ENCODE results near the gene PTGER3. TPM values are rescaled to one million over a fixed set of nuclear protein-coding genes. Genes with fewer than 3 reads are reported as not detected.
A peak's percentile ranks its signal among the peaks of the same experiment; 100 is the strongest.

PTGER3 gene
- 2.6 TPM for total RNA-seq

DNA sequence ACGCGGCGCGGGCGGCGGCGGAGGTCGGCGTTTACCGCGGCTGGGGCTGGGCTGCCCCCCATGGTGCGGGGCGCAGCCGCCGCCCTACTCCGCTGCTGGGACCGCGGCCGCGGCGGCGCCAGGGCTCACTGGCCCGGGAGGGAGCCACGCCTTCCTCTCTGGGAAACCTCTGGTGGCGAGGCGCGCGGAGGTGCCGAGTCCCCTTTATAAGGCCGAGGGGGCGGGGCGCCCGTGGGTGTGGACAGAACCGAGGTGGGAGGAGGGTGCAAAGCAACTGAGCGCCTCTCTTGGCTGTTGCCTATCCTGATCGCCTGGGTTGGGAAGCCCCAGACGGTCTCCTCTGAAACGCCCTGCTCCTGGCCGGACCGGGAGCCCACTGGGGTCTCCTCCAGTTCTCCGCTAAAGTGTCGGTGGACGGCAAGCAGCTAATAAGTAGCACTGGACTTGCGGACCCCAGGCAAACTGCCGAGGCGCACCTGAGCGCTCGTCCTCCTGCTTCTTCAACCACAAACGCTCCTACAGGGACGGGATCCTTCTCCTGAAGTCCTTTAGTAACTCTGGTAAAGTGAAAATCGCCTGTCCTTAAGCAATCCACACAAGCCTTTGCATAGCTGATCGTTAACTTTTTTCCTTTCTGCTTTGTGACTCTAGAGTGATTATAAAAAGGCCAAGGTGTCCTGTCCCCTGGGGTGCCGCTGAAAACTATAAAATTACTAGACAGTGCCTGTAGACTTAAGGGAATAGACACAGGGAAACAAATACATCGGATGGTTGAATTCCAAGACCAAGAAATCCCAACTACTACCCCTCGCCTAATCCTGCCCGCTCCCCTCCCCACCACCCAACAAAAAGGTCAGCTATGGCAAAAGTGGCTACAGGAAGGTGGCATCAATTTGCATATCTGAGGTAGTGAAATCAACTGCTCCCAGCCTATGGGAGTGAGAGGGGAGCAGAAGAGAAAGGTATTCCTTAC, at the start of gene PTGER3:
PTGER3 (minus strand) TSS at position 182 of the 973 bp plus-strand sequence. CDS start 239 bp downstream, outside the sequence.
- Histone ChIP-seq H3K36me3 (ENCODE audit: control insufficient read depth in 3 of 3, insufficient read depth in 3 of 3, low read length in 3 of 3) (no peaks in the 10 kb centered on the region), H3K9ac (ENCODE audit: low read depth in 1 of 3, low read length in 3 of 3) (peak within 1 kb of the TSS in 2 of 3 donors; percentile 20 to 28), H3K4me3 (ENCODE audit: low read length in 3 of 3) (peak within 1 kb of the TSS; percentile 64 to 72 (median 69)), H3K4me1 (ENCODE audit: control insufficient read depth in 3 of 3, insufficient read depth in 3 of 3, low read length in 3 of 3) (peaks cover 9 to 15% (median 15%) of the 10 kb centered on the region in 3 donors), H3K9me3 (ENCODE audit: control insufficient read depth in 3 of 3, low read length in 3 of 3) (no peaks in the 10 kb centered on the region), H3K27me3 (ENCODE audit: control insufficient read depth in 3 of 3, insufficient read depth in 3 of 3, low read length in 3 of 3) (peaks cover 31 to 39% (median 35%) of the 10 kb centered on the region in 3 donors), H3K27ac (ENCODE audit: low read depth, low read length) (no peak within 1 kb of the TSS)

DNA sequence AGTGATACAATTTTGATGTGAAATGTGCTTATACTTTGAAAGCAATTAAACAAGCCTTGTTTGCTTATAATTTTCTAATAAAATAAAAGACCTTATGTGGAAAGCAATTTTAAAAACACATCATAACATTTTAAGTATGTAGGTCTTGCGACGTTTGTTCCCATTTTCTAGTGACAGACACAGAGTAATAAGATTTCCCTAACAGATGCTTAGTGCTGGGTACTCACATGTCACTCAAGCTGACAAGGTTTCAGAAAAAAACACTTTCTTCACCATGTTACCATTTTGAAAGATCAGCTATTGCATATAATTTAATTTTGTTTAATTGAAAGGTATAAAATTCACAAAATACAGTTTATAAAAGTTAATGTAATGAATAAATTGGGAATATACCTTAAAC, 47.3 kb upstream of the PTGER3 start:
- H3K36me3 ChIP-seq (ENCODE audit: control insufficient read depth in 3 of 3, insufficient read depth in 3 of 3, low read length in 3 of 3): no peaks in the 10 kb centered on the region

DNA sequence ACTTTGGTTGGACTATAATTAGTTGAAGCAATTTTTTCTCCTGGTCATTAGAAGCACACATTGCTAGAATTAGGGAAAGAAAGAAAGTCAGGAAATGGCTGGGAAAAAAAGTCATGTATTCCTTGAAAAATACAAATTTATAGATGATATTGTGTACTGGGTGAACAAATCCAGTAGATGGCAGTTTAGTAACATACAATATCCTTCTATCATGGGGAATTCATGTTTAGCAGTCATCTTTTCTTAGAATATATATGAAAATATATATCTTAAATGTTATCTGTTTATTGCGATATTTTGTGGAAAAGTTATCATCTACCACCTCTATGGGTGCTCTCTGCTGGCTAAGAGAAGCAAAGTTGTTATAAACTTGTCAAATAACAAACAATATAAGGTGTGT, 46.3 kb upstream of the PTGER3 start:
- H3K9me3 ChIP-seq (ENCODE audit: control insufficient read depth in 3 of 3, low read length in 3 of 3): no peaks in the 10 kb centered on the region
- no peak overlapping the region for H3K9ac ChIP-seq (ENCODE audit: low read depth in 1 of 3, low read length in 3 of 3)
- no peaks in the 10 kb centered on the region for H3K4me1 ChIP-seq (ENCODE audit: control insufficient read depth in 3 of 3, insufficient read depth in 3 of 3, low read length in 3 of 3)

More for the DNA sequence above, 47.3 kb upstream of the PTGER3 start:
- Histone ChIP-seq H3K4me3 (ENCODE audit: low read length in 3 of 3) (no peak overlapping the region), H3K4me1 (ENCODE audit: control insufficient read depth in 3 of 3, insufficient read depth in 3 of 3, low read length in 3 of 3) (no peaks in the 10 kb centered on the region), H3K27ac (ENCODE audit: low read depth, low read length) (no peak overlapping the region), H3K27me3 (ENCODE audit: control insufficient read depth in 3 of 3, insufficient read depth in 3 of 3, low read length in 3 of 3) (no peaks in the 10 kb centered on the region), H3K9me3 (ENCODE audit: control insufficient read depth in 3 of 3, low read length in 3 of 3) (no peaks in the 10 kb centered on the region), H3K9ac (ENCODE audit: low read depth in 1 of 3, low read length in 3 of 3) (no peak overlapping the region)

DNA sequence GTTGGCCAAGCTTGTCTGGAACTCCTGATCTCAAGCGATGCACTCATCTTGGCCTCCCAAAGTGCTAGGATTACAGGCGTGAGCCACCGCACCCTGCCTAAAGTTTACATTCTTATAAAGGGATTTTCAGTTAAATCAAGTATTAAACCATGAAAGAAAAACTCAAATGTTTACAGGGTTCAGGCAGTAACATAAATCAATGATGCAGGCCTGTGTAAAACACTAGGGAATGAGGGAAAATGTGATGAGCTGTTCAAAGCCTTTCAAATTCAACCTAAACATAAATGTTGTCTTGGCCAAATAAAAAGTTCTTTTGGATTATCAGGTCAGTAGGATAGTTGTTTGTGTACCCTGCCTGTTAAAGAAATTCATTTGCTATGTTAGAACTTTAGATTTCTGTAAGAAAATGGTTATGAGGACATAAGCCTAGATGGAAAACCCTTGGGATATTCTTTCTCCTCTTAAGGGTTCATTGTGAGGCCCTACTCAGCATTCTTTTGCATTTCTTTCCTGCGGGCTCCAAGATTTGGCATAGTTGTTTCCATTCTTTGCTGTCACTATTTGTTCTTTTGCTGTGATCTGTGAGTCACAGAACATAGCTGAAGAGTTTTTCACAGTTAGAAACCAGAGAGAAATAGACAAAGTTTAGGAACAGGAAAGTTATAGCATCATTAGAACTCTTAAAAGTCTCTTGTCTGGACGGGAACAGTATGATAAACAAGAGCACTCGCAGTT, 42.1 kb upstream of the PTGER3 start:
- Histone ChIP-seq H3K9ac (ENCODE audit: low read depth in 1 of 3, low read length in 3 of 3) (no peak overlapping the region), H3K27ac (ENCODE audit: low read depth, low read length) (no peak overlapping the region), H3K9me3 (ENCODE audit: control insufficient read depth in 3 of 3, low read length in 3 of 3) (no peaks in the 10 kb centered on the region), H3K36me3 (ENCODE audit: control insufficient read depth in 3 of 3, insufficient read depth in 3 of 3, low read length in 3 of 3) (no peaks in the 10 kb centered on the region), H3K27me3 (ENCODE audit: control insufficient read depth in 3 of 3, insufficient read depth in 3 of 3, low read length in 3 of 3) (peaks cover 3 to 5% (median 4%) of the 10 kb centered on the region in 3 donors), H3K4me3 (ENCODE audit: low read length in 3 of 3) (no peak overlapping the region), H3K4me1 (ENCODE audit: control insufficient read depth in 3 of 3, insufficient read depth in 3 of 3, low read length in 3 of 3) (no peaks in the 10 kb centered on the region)

More for the DNA sequence above, 46.3 kb upstream of the PTGER3 start:
- Histone ChIP-seq H3K27ac (ENCODE audit: low read depth, low read length) (no peak overlapping the region), H3K4me3 (ENCODE audit: low read length in 3 of 3) (no peak overlapping the region), H3K36me3 (ENCODE audit: control insufficient read depth in 3 of 3, insufficient read depth in 3 of 3, low read length in 3 of 3) (no peaks in the 10 kb centered on the region), H3K27me3 (ENCODE audit: control insufficient read depth in 3 of 3, insufficient read depth in 3 of 3, low read length in 3 of 3) (no peaks in the 10 kb centered on the region)

DNA sequence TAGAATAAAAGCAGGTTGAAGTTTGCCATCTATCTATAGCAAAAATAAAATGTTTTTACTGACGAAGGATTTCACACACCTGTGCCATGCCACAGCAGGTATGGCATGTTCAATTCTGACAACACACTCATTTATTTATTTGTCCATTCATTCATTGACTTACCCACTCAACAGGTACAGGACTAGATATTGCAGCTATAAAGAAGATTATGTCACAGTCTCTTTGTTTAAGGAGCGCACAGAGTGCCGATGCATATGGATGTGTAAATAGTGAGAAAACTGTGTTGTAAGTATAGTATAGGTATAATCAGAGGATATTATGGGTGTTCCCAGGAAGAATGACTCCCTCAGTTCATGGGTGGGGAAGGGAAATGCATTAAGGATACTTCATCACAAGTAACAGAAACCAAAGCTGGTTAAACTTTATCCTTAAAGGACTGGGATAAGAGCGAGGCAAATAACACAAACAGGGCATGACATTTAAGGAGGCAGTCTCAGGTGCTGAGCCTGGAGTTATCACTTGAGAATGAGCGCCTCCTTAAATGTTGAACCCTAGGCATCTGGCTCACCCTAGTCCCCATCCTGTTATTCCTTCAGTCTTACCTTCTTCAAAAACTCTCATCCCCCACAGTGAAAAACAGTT, 41.1 kb upstream of the PTGER3 start:
- H3K9me3 ChIP-seq (ENCODE audit: control insufficient read depth in 3 of 3, low read length in 3 of 3): no peaks in the 10 kb centered on the region
- peaks cover 3 to 5% (median 4%) of the 10 kb centered on the region in 3 donors for H3K27me3 ChIP-seq (ENCODE audit: control insufficient read depth in 3 of 3, insufficient read depth in 3 of 3, low read length in 3 of 3)
- H3K36me3 ChIP-seq (ENCODE audit: control insufficient read depth in 3 of 3, insufficient read depth in 3 of 3, low read length in 3 of 3): no peaks in the 10 kb centered on the region
- H3K4me1 ChIP-seq (ENCODE audit: control insufficient read depth in 3 of 3, insufficient read depth in 3 of 3, low read length in 3 of 3): no peaks in the 10 kb centered on the region
- no peak overlapping the region for H3K4me3 ChIP-seq (ENCODE audit: low read length in 3 of 3)
- no peak overlapping the region for H3K9ac ChIP-seq (ENCODE audit: low read depth in 1 of 3, low read length in 3 of 3)
- H3K27ac ChIP-seq (ENCODE audit: low read depth, low read length): no peak overlapping the region

DNA sequence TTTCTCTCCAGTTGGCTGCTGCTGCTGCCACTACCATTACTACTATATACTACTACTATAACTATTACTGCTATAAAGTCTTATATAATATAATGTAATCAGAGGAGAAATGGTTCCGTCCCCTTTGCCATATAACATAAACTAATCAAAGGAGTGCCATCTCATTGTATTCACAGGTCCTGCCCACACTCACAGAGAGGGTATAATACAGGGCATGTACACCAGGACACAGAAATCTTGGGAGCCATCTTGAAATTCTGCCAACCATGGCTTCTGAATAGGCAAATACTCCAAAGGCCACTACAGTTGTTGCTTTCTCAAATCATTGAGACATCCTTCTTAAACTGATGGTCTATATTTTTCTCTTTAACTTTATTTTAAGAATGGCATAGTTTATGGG, 40.1 kb upstream of the PTGER3 start:
- Histone ChIP-seq H3K4me3 (ENCODE audit: low read length in 3 of 3) (no peak overlapping the region), H3K9ac (ENCODE audit: low read depth in 1 of 3, low read length in 3 of 3) (no peak overlapping the region), H3K4me1 (ENCODE audit: control insufficient read depth in 3 of 3, insufficient read depth in 3 of 3, low read length in 3 of 3) (no peaks in the 10 kb centered on the region), H3K27me3 (ENCODE audit: control insufficient read depth in 3 of 3, insufficient read depth in 3 of 3, low read length in 3 of 3) (peaks cover 3 to 5% (median 4%) of the 10 kb centered on the region in 3 donors), H3K36me3 (ENCODE audit: control insufficient read depth in 3 of 3, insufficient read depth in 3 of 3, low read length in 3 of 3) (no peaks in the 10 kb centered on the region), H3K9me3 (ENCODE audit: control insufficient read depth in 3 of 3, low read length in 3 of 3) (no peaks in the 10 kb centered on the region), H3K27ac (ENCODE audit: low read depth, low read length) (no peak overlapping the region)

DNA sequence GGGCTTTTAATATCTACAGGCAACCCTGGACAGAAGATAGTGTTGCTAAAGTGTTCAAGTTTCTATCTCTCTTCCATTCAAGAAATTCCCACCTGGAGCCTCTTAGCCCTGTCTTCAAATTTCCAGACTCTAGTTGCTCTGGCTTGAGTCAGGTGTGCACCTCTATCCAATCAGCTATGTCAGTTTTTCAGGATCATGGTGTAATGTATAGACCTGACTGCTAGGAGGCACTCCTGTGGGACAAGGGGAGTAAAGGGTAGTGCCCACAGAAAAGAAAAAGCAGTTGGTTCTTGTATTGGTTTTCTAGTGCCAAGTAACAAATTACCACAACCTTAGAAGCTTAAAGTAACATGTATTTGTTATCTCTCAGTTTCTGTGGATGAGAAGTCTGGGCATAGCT, 39.4 kb upstream of the PTGER3 start:
- H3K9ac ChIP-seq (ENCODE audit: low read depth in 1 of 3, low read length in 3 of 3): no peak overlapping the region

DNA sequence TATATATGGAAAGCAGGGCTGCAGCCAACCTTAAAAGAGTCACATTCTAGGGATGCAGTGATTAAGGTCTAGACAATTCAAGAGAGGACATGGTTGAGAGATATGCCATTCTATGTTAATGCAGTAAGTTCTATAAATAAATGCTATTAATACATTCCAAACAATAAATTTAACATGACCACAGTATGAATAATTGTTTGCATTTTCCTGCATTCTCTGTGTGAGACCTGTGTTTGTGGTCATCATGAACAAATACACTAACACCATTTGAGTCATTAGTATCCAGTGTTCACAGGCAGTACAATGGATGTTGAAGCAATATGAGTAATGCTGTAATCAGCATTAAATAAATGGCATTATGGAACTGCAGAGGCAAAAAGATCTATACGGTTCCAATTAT, 38.7 kb upstream of the PTGER3 start:
- H3K9me3 ChIP-seq (ENCODE audit: control insufficient read depth in 3 of 3, low read length in 3 of 3): peaks cover 0 to 3% (median 0%) of the 10 kb centered on the region in 3 donors
- no peak overlapping the region for H3K4me3 ChIP-seq (ENCODE audit: low read length in 3 of 3)
- no peaks in the 10 kb centered on the region for H3K36me3 ChIP-seq (ENCODE audit: control insufficient read depth in 3 of 3, insufficient read depth in 3 of 3, low read length in 3 of 3)
- H3K4me1 ChIP-seq (ENCODE audit: control insufficient read depth in 3 of 3, insufficient read depth in 3 of 3, low read length in 3 of 3): no peaks in the 10 kb centered on the region
- H3K27ac ChIP-seq (ENCODE audit: low read depth, low read length): no peak overlapping the region
- H3K27me3 ChIP-seq (ENCODE audit: control insufficient read depth in 3 of 3, insufficient read depth in 3 of 3, low read length in 3 of 3): peaks cover 3 to 5% (median 4%) of the 10 kb centered on the region in 3 donors
- no peak overlapping the region for H3K9ac ChIP-seq (ENCODE audit: low read depth in 1 of 3, low read length in 3 of 3)

More for the DNA sequence above, 39.4 kb upstream of the PTGER3 start:
- Histone ChIP-seq H3K27me3 (ENCODE audit: control insufficient read depth in 3 of 3, insufficient read depth in 3 of 3, low read length in 3 of 3) (peaks cover 3 to 5% (median 4%) of the 10 kb centered on the region in 3 donors), H3K36me3 (ENCODE audit: control insufficient read depth in 3 of 3, insufficient read depth in 3 of 3, low read length in 3 of 3) (no peaks in the 10 kb centered on the region), H3K27ac (ENCODE audit: low read depth, low read length) (no peak overlapping the region), H3K4me3 (ENCODE audit: low read length in 3 of 3) (no peak overlapping the region), H3K4me1 (ENCODE audit: control insufficient read depth in 3 of 3, insufficient read depth in 3 of 3, low read length in 3 of 3) (no peaks in the 10 kb centered on the region), H3K9me3 (ENCODE audit: control insufficient read depth in 3 of 3, low read length in 3 of 3) (no peaks in the 10 kb centered on the region)

DNA sequence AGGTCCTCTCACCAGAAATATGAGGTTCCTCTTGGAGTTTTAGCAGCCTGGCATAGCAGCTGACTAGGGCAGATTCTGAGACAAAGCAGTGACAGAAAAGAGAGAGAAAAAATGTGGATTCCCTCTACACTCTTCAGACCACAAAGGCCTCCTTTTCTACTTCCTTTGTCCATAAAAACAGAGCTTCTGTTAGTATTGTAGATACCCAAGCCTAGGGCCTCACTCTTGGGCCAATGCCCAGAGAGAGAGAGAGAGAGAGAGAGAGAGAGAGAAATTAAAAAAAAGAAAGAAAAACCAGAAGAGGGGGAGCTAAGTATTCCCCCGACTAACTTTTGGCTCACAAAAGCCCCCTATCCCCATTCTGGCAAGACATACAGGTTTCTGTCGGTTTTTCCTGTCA, 35.7 kb upstream of the PTGER3 start:
- H3K9ac ChIP-seq (ENCODE audit: low read depth in 1 of 3, low read length in 3 of 3): no peak overlapping the region

More for the DNA sequence above, 35.7 kb upstream of the PTGER3 start:
- Histone ChIP-seq H3K4me3 (ENCODE audit: low read length in 3 of 3) (no peak overlapping the region), H3K27me3 (ENCODE audit: control insufficient read depth in 3 of 3, insufficient read depth in 3 of 3, low read length in 3 of 3) (peaks cover 3 to 5% (median 4%) of the 10 kb centered on the region in 3 donors), H3K4me1 (ENCODE audit: control insufficient read depth in 3 of 3, insufficient read depth in 3 of 3, low read length in 3 of 3) (peaks cover 5 to 10% (median 8%) of the 10 kb centered on the region in 3 donors), H3K36me3 (ENCODE audit: control insufficient read depth in 3 of 3, insufficient read depth in 3 of 3, low read length in 3 of 3) (peaks cover 0 to 2% (median 0%) of the 10 kb centered on the region in 3 donors), H3K27ac (ENCODE audit: low read depth, low read length) (no peak overlapping the region), H3K9me3 (ENCODE audit: control insufficient read depth in 3 of 3, low read length in 3 of 3) (peaks cover 0 to 3% (median 0%) of the 10 kb centered on the region in 3 donors)

Measured in skeletal muscle tissue (tissue), 4 donors.